Activated T-helper 9 cell treated with anti-CD3 and anti-CD28 coated beads, Interleukin-2, amount 50 U/mL, for 16 hours (primary cell): ENCODE results near the gene CYBB.
A peak's percentile ranks its signal among the peaks of the same experiment; 100 is the strongest.

ENCODE experiments used
- DNase-seq: peaks from one replicate; pipeline ENCODE4 v3.0.0-alpha.2; 2020; ENCODE audit warnings: low read depth

Gene CYBB

GRCh38 chrX:37844622-37845021 is 64.8 kb downstream of the CYBB start:
- DNase-seq = no peak

DNA sequence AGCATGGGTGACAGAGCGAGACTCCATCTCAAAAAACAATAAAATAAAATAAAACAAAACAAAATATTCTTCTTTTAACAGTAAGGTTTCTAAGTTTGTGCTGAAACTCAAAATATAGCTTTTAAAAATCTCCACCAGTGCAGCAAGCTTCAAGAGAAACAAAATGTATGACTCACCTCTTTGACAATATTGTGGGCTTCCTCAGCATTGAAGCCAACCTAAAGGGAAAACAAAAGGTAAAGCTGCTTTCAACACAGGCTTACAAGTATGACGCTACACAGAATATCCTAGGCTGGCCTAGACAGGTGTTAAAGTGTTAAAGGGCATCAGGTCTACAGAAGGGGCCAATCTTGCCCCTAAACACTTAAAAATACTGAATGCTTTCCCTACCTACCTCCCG is 66.3 kb downstream of the CYBB start:
- no peak for DNase-seq

DNA sequence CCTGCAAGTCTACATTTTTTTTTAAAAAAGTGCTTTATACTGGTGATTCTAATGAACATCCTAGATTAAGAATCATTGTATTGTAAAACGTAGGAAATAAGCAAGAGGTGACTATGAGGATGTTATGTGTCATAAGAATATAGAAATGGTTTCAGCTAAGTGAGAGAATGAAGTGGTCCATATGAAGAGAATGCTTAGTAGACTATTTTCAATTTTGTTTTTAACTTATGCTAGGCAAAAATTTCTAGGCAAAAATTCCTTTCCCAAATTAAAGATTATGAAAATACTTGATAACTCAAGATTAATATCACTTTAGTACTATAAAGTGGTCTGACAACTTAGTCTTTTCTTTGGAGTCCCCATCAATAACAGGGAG is 66.7 kb downstream of the CYBB start:
- DNase-seq = no peak

GRCh38 chrX:37846934-37847732 is 67.3 kb downstream of the CYBB start, which contains the start of gene DYNLT3:
Gene DYNLT3 (minus strand): TSS chrX:37847571. CDS start chrX:37847510, 61 bp downstream.
- DNase-seq = peak; percentile 70

- no peak for DNase-seq
Observed at GRCh38 chrX:37847733-37848197, 67.9 kb downstream of the CYBB start.

- DNase-seq = no peak
Observed at GRCh38 chrX:37854148-37854547, 74.3 kb downstream of the CYBB start.

DNA sequence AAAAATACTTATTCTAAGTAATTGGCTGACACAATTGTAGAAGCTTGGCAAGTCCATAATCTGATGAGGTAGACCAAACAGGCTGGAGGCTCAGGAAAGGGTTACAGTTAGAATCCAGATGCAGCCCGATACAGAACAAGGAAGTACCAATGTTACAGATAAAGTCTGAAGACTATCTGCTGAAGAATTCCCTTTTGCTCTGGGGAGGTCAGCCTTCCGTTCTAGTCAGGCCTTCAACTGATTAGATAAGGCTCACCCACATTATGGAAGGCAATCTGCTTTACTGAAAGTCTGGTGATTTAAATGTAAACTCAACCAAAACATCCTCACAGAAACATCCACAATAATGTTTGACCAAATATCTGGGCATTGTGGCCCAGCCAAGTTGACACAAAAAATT is 74.9 kb downstream of the CYBB start:
- no peak for DNase-seq

DNA sequence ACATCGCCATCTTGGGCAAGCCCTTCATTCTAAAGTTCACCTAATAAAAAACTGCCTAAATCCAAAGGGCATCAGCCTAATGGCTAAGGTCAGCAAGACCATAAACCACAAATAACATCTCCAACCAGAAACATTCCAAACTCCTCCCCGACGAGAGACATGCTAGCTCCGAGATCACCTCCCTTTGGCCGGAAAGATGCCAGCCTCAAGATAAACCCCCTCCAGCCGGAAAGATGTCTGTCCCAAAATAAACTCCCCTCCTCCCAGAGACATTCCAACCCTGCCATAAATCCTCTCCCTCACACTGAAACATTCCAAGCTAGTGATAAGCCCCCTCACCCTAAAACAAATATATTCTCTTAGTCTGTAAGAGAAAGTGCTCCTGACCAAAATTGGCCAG is 80.9 kb downstream of the CYBB start:
- DNase-seq = no peak

GRCh38 chrX:37862851-37863250 is 83.0 kb downstream of the CYBB start:
- no peak for DNase-seq
